GM19328 (cell line): ENCODE results near the gene TANGO6.

Source experiments
- ATAC-seq: cut with Tn5 transposase; IDR thresholded peaks from one replicate; pipeline ENCODE4 v1.9.1; 2021; ENCODE audit warnings: mild to moderate bottlenecking, moderate library complexity; ENCODE audit not compliant: unreplicated experiment

TANGO6 gene

DNA sequence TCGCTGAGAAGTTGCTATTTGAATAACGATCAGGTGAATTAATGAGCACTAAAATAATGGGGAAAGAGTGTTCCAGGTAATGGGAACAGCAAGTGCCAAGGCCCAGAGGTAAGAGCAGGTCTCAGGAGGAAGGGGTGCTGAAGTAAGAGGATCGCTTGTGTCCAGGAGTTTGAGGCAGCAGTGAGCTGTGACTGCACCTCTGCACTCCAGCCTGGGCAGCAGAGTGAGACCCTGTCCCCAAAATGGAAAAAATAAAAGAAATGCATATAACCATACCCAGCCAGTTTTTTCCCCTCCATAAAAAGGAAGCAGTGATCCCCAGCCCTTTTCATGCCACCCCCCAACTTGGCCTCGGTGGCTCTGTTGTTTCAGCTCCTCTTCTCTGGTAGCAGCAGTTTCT is 245.4 kb downstream of the TANGO6 start:
- ATAC-seq = no peak

DNA sequence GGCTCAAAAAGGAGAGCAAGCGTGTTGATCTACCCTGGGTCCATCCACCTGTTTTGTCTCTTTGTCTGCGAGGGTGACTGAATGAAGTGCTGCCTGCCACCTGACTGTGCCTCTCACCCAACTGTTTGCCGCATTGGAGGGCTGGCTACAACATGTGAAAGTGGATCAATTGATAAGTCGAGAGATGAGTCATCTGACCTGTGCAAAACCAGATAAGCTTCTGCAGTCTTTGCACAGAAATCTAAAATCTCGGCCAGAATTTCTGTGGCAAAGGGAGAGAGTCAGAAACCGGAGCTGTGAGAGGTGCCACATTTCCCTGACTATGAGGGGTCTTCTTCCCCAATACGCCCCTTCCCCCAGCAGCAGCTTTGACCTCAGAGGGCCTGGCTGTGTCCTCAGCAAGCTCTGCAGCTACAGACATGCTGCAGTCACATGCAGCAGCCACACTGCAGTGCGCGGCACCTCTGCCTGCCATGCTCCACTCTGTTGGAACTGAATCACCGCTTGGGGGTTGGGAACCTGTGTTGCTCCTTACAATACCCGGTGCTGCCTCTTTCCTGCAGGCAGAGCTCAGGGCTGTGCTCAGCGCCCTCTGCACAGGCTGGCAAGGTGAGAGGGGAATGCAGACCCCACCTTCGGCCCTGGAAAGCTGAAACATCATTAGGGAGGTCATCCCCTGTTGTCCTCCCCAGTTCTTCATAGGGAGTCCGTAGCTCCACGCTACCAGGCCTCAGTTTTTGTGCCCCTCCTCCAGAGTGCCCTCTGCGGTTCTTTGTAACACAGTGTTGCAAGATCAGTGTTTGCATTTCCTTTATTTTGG is 246.0 kb downstream of the TANGO6 start:
- no peak for ATAC-seq

DNA sequence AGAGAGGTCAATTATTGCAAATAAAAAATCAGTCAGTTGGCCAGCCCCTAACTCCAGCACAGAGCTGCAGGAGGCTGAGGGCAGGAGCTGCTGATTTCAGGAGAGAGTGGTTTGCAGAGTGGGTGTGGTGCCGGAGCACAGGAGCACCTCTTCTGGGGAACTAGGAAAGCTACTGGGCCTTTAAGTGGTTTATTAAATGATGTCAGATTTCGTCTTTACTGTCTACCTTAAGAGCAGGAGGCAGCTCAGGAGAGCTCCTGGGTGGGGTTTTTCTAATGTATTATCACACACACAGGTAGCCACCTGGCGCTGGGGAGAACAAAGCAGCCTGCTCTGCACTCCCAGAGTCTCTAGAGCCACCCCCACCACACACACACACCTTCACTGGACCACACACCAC is 250.6 kb downstream of the TANGO6 start:
- no peak for ATAC-seq

DNA sequence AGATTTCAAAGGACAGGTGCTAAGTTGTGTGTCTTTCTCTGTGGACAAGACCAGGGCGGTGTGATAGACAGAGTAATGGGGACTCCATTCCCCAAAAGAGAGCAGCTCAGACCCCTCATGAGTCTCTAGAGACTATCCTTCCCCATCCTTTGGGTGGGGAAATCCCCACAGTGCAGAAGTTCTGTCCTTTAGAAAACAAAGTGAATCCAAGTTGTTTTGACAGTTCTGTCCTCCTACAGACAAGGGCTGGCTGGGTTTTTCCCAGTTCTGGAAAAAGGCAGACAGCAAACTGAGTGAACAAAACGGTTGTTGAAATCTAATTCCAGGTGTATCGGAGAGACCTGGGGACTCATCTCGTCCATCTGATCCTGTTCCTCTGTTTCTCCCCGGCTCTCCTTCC is 251.2 kb downstream of the TANGO6 start:
- ATAC-seq = no peak

DNA sequence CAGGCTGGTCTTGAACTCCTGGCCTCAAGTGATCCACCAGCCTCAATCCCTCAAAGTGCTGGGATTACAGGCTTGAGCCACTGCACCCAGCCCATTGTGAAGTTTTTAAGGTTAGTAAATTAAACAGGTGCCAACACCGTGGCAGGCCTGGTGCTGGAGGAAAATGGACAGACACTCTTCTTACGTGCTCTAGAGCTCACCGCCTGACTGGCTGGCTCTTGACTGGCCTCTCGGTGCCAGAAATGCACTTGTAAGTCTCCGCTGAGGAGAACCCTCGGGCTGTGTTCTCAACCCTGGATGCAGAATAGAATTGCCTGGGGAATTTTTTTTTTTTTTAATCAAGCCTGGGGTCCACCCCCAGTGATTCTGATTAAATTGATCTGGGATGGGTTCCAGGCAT is 251.9 kb downstream of the TANGO6 start:
- no peak for ATAC-seq

DNA sequence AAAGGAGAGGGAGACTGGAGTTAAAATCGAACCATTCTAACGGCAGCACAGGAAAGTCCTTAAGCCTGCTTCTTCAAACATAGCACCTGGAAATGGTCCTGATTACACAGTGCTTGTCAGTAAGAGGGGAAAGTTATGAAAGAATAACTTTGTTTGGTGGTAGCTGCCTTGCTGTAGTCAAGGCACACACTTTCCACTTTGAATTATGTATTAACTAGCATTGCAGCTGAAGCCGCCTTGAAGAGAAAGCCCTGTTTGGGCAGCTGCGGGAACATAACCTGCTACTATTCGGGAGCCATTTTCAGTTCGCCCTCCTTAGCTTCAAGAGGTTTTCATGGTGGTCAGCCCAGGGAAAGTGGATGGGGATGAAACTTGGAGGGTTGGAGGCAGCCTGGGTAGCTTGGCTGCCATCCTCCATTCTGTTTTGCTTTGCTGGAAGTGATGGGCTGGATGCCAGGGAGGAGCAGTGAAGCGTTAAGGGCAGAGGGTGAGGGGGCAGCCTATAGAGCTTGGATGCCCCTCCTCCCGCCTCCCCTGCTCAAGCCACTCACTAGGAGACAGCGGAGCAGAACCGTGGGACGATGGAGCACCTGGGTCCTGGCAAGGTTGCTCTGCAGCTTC is 256.9 kb downstream of the TANGO6 start:
- no peak for ATAC-seq

DNA sequence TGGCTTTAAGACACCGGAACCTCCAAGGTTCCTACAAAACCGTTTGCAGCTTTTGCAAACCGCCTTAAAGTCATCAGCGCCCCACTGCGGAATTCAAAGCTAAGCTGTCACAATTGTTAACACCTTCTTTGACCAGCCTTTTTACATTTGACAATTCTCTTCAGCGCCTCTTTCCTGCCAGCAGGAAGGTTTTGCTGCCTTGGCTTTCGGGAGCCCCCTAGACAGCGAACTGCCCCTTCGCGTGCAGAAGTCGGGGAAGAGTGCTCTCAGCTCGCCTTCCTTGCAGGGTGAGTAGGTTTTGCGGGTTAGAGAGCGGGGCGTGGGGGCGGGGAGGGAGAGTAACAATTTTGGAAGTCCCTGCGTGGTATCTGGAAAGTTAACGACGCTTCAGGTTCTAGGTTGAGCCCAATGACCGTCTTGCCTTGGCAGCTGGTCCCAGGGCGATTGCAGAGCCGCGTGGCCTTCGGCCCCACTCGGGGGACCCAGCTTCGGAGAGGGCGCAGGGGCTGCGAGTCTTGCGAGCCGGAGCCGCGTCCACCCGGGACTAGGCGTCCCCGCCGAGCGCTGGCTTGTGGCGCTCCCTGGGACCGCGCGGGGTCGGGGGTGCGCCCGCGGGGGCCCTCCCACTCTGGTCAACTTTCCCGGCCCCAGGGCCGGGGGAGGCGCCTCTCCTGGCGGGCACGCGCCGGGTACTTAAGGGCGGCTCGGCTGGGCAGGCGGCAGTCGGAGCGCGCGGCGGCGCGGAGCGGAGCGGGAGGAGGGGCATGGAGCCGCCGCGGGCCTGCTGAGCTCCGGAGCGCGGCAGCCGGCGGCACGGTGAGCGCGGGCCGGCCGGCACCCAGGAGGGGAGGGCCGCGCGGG is 262.4 kb downstream of the TANGO6 start, which contains the start of gene HAS3:
HAS3 (plus strand) TSS at position 153 of the 861 bp plus-strand sequence. CDS start 3,743 bp downstream, outside the sequence.
- no peak for ATAC-seq

DNA sequence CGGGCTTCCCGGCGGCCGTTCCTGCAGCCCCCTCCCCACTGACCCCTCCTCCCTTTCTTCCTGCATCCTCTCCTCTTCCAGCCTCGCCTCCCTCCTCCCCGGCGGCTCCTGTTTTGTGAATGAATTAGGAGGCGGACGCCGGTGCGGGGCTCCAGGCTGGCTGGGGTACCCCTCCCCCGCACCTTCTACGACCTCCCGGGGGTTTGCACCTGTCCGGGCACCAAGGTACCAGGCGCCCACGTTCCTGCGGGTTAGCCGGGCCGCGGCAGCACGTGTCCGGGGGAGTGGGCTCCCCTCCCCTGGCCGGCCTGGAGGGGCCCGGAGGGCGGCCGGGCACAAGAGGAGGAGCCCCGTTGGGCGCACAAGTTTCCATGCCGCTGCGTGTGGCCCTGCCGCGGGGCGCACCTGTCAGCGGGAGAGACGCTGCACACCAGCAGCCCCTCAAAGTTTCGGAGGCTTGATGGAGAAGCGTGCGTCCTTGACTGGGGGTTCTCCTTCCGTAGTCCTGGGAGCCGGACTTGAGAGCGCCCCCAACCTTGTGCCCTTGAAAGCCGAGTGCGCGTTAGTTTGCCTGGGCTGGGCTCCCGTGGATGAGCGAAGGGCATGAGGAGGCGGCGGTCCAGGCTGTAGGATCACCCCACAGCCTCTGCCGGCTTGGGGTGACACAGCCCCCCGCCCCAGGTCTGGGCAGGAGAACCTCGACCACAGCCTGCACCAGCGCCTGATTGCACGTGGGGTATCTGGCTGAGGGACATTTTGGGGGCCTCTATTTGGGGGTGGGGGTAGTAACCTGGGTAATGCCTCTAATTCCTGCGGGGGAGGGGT is 263.4 kb downstream of the TANGO6 start:
- ATAC-seq = no peak

DNA sequence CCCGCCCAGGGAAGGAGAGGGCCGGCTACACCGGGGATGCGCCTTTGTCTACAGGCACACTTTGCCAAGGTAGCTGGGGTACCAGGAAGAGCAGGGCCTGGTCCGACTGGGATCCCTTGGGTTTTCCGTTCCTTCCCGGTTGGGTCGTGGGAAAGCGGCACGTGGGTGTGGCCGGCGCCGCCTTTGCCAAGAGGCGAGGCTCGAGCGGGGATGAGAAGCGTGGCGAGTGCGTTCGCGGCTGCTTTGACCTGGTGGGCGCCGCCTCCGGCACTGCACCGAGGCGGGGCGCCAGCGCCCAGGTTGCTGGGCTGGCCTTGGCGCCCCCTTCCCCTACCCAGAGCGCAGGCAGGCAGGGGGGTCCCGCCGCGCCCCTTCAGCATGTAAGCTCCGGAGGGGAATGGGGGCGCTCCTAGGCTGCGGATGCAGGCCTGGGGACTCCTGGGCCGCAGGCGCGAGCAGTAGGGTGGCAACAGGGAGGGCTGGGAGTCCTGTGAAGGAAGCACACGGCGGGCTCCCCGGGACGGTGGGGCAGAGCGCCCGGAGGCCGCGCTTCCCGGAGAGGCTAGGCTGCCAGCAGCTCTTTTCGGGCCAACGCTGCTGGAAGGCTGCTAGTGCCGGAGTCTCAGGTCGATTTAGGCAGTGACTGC is 264.1 kb downstream of the TANGO6 start:
- ATAC-seq = no peak

DNA sequence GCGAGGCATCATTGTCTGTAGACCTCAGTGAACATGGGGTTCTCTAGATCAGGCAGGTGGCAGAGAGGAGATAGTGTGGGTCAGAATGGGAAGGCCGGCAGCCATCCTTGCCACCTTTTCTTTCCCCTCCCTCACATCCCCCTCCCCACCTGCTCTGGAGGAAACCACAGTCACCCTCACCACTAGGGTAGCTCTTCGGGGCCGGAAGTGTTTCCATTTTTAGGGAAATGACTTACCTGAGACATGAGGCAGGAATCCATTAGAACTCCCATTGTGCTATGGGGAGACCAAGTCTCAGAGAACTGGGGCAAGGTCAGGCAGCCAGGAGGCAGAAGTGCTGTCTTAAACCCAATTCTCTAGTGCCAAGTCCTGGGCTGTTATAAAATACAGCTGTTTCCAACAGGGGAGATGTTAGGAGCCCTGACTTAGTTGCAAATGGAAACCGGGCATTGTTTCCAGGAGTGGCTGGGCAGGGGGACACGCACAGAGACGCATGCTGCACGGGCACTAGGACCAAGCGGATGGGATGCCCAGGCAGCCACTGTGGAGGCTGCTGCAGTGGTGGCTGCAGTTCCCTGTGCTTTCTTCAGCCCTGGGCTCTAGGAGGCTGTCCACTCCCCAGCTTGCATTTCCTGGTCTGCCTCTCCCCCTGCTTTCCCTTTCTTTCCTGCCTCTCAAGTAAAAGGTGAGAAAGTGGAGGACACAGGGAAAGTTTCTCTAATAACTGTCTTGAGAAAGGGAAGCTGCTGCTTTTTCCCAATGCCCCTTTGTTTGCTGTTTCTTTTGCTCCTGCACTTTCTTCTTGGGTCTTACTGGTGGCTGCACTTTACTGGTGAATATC is 265.0 kb downstream of the TANGO6 start:
- no peak for ATAC-seq

DNA sequence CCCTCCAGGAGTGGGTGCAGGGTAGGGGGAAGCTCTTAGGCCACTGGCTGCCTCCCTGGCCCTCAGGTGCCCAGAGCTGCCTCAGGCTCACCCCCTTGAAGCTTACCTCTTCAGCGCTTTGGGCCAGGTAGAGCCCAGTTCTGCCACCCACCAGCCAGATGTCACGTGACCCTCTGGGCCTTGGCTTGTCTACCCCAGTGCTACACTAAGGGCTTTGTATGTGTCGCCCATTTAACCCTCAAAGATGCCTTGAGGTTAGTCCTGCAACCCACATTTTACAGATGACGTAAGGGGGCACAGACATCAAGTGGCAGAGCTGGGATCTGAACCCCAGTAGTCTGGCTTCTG is 265.5 kb downstream of the TANGO6 start:
- no peak for ATAC-seq

DNA sequence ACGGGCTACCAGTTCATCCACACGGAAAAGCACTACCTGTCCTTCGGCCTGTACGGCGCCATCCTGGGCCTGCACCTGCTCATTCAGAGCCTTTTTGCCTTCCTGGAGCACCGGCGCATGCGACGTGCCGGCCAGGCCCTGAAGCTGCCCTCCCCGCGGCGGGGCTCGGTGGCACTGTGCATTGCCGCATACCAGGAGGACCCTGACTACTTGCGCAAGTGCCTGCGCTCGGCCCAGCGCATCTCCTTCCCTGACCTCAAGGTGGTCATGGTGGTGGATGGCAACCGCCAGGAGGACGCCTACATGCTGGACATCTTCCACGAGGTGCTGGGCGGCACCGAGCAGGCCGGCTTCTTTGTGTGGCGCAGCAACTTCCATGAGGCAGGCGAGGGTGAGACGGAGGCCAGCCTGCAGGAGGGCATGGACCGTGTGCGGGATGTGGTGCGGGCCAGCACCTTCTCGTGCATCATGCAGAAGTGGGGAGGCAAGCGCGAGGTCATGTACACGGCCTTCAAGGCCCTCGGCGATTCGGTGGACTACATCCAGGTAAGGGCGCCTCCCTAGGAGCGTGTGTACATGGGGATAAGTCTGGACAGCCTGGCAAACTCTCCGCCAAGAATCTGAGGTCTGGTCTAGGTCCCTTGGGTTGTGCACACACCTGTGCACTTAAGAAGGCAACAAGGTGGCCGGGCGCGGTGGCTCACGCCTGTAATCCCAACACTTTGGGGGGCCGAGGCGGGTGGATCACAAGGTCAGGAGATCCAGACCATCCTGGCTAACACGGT is 266.3 kb downstream of the TANGO6 start:
- ATAC-seq = no peak

DNA sequence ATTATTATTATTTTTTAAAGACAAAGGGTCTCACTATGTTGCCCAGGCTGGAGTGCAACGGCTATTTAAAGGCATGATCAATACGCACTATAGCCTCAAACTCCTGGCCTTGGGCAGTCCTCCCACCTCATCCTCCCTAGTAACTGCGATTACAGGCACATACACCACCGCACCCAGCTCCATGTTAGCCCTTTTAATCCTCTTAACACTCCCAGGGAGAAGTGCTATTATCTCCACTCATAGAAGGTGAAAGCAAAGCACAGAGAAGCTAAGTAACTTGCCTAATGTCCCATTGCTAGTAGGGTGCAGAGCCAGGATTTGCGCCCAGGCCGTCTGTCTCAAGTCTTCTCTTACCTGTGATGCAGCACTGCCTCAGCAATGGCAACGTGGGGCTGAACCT is 267.1 kb downstream of the TANGO6 start:
- no peak for ATAC-seq

DNA sequence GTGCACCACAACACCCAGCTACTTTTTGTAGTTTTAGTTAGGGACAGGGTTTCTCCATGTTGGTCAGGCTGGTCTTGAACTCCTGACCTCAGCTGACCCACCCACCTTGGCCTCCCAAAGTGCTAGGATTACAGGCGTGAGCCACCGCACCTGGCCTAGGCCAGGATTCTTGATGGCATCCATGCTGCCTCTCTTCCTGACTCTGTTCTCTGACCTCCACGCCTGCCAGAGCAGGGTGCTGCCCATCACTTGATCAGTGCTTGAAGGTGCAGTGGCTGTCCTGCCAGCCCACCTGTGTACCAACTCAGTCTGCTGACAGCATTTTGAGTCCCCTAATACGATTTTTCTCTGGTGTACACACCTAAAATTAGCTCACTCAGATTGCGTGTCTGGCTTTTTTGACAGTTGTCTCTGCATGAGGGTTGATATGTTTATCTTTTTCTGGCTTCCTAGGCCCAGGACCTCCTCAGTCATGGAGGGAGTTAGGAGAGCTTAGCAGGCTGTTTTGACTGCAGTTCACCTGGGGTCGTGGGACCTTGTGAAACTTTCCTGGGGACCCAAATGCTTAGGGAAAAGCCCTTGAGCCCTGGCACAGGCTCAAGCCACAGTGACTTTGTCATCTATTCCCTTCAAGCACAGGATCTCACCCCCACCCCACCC is 268.0 kb downstream of the TANGO6 start:
- ATAC-seq = no peak

DNA sequence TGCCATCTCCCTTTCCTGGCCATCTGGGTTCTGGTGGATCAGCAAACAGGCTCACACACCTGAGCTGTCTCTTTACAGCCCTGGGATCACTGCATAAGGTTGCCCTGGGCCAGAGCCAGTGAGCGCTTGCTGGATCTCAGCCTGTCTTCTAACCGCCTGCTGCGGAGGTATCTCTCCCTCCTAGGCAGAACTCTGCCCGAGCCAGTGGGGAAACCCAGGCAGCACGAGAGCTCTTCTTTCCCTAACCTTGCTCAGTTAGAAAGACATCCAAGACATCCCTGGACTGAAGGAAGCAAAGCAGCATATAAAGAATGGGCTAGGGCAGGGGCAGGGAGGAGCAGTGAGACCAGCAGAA is 268.5 kb downstream of the TANGO6 start:
- no peak for ATAC-seq

DNA sequence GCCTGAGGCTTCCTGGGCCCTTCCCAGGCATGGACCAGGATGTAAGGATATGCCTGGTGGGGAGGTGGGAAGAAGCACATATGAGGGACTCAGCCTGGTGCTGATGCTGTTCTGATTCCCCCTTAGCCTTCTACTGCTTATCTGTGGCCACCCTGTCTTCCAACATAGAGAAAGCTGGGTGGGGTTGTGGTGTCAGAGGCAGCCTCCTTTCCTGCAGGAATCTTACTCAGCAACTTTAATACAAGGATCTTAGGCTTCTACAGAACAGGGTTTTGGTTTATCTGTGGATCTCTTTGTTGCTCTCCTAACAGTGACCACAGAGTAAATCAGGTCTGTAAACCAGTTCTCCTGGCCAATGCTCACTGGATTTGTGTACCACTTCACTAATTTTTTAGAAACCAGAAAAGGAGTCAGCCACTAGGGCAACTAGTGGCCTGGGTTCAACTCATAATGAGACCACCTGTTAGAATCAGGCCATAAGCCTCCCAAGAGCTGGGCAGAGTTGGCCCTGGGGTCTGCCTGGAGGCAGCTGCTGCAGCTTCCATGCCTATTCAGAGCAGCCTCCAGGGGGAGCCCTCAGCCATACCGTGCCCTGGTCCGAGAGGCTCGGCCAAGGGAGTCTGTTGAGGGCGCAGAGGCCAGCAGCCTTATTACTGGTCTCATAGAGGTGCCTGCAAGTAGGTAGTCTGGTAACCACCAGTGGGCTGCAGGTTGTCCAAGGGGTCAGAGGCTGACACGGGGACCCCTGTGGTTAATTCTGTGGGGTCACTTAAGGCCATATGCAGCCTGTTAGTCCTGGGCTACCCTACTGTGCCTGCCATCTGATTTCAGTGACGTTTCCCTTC is 269.2 kb downstream of the TANGO6 start:
- no peak for ATAC-seq

DNA sequence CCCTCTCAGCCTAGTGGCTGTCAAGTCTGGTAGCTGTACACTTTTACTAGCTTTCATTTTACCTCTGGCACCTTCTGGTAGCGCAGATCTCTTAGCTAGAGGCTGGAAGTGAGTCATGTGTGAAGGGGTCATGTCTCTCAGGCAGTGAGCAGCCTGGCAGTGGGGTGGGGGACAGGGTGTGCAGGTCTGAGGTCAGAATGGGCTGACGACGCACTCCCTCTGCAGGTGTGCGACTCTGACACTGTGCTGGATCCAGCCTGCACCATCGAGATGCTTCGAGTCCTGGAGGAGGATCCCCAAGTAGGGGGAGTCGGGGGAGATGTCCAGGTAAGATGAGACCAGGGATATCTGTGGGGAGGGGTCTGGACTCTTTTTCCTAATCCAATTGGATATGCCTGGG is 269.9 kb downstream of the TANGO6 start:
- no peak for ATAC-seq
